HFFc6 (cell line): ENCODE measurements around the gene MYPN. TPM values are rescaled to one million over a fixed set of nuclear protein-coding genes. Genes with fewer than 3 reads are reported as not detected.
A peak's percentile ranks its signal among the peaks of the same experiment; 100 is the strongest.

Experiments used
- DNase-seq: peaks from one replicate; pipeline ENCODE4 v3.0.0-alpha.2; 2018
- H3K27ac Mint-ChIP-seq: 2 replicates; pipeline ENCODE4 v1.8.0; 2020; ENCODE audit warnings: mild to moderate bottlenecking, mixed read lengths
- H3K27me3 Mint-ChIP-seq: 2 replicates; pipeline ENCODE4 v1.8.0; 2021; ENCODE audit warnings: mild to moderate bottlenecking, moderate library complexity, mixed read lengths; ENCODE audit not compliant: insufficient read depth
- H3K36me3 Mint-ChIP-seq: 2 replicates; pipeline ENCODE4 v1.8.0; 2021; ENCODE audit warnings: low read depth, mixed read lengths
- H3K4me1 Mint-ChIP-seq: 2 replicates; pipeline ENCODE4 v1.8.0; 2020; ENCODE audit warnings: low read depth, mixed read lengths
- H3K4me3 Mint-ChIP-seq: 2 replicates; pipeline ENCODE4 v1.8.0; 2020; ENCODE audit warnings: mild to moderate bottlenecking, moderate library complexity, mixed read lengths
- H3K9me3 Mint-ChIP-seq: 2 replicates; pipeline ENCODE4 v1.8.0; 2020; ENCODE audit warnings: mild to moderate bottlenecking, mixed read lengths
- CTCF ChIP-seq: fragments of 200-600 bp; sonication (generic); IDR thresholded peaks from 2 replicates; pipeline ENCODE4 v1.5.0; 2021; ENCODE audit warnings: antibody characterized with exemption, mild to moderate bottlenecking
- total RNA-seq, 6 experiments: library from RNA; stranded (reverse); fragmentation: NEBNext Ultra II Directional; extraction: Animal tissue kit (Norgen Biotek cat#: 25700); gene quantifications; 2 replicates in 1 of 6; 3 replicates in 5 of 6; pipeline ENCODE4 v1.2.3, GENCODE V29; 2021

MYPN gene
- total RNA-seq, 6 experiments from 2014 or later: 70.3 to 89.1 (median 80.1) TPM

DNA sequence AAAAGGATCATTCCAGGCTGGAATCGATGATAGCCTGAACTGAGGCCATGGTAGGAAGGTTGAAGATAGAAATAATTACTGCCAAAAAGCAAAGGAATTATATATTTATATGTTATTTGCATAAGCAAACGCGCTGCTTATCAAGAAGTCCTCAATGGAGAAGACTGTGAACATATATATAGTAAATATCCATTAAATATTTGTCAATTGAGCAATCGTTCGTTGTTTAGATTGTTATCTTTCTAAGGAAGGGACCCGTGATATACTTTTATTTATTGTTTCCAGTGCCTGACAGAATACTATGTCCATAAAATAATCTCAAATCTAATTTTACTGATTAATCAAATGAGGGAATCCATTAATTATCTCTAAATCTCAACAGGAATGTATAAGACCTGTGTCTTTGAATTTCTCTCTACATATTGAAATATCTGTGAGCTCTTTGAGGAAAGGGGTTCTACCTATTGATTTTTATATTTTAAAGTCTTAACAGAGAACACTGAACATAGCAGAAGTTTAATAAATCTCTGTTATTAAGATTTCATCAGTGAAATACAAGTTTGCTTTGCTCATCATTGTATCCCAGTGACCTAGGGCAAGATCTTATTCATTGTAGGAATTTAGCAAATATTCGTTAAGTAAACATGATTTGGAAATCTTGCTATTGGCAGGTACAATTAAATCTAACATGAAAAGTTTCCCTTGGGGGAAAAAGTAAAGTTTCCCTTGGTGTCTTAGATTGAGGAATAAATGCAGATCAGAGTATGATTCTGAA, 22.2 kb upstream of the MYPN start:
- peaks cover 77% of the 10 kb centered on the region for H3K4me1 Mint-ChIP-seq
- no peaks in the 10 kb centered on the region for H3K27me3 Mint-ChIP-seq
- peak overlapping the region; percentile 67 for H3K4me3 Mint-ChIP-seq
- H3K36me3 Mint-ChIP-seq: peaks cover 15% of the 10 kb centered on the region
- no peak for TF ChIP-seq CTCF
- H3K9me3 Mint-ChIP-seq: no peaks in the 10 kb centered on the region
- no peak for DNase-seq
- peak overlapping the region; percentile 91 for H3K27ac Mint-ChIP-seq

GRCh38 chr10:68087685-68088401, 21.4 kb upstream of the MYPN start:
- no peak for TF ChIP-seq CTCF
- no peaks in the 10 kb centered on the region for H3K9me3 Mint-ChIP-seq
- peak overlapping the region; percentile 91 for H3K27ac Mint-ChIP-seq
- H3K4me1 Mint-ChIP-seq: peaks cover 77% of the 10 kb centered on the region
- peak overlapping the region; percentile 67 for H3K4me3 Mint-ChIP-seq
- no peaks in the 10 kb centered on the region for H3K27me3 Mint-ChIP-seq
- H3K36me3 Mint-ChIP-seq: peaks cover 15% of the 10 kb centered on the region
- DNase-seq: no peak

- Mint-ChIP-seq H3K4me3 (peak overlapping the region; percentile 75), H3K27me3 (no peaks in the 10 kb centered on the region), H3K27ac (peak overlapping the region; percentile 91), H3K9me3 (no peaks in the 10 kb centered on the region), H3K4me1 (peaks cover 77% of the 10 kb centered on the region), H3K36me3 (peaks cover 20% of the 10 kb centered on the region)
- TF ChIP-seq CTCF: no peak
- no peak for DNase-seq
These were observed 20.5 kb upstream of the MYPN start for GRCh38 chr10:68088740-68089139.

DNA sequence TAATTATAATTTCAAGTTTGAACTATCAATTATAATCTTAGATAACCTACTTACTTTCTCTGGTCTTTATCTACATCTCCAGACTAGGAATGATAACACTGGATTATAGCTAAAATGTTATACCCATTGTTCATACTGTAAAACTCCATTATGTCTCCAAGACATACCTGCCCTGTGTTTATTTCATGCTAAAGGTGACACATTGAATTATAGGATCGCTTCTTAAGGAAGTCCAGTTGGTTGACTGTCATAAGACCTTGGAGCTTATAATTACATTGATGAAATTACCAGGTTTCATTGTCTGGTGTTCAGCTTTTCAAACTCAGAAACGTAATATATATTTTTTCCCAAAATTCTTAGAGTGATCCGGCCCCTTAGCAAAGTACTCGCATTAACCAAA, 18.7 kb upstream of the MYPN start:
- Mint-ChIP-seq H3K4me3 (no peak overlapping the region), H3K27ac (peak overlapping the region; percentile 18; the same call in 1 of the 2 replicates), H3K27me3 (peaks cover 4% of the 10 kb centered on the region; the same call in 1 of the 2 replicates), H3K9me3 (no peaks in the 10 kb centered on the region), H3K4me1 (peaks cover 82% of the 10 kb centered on the region), H3K36me3 (peaks cover 34% of the 10 kb centered on the region)
- no peak for TF ChIP-seq CTCF
- DNase-seq: no peak

DNA sequence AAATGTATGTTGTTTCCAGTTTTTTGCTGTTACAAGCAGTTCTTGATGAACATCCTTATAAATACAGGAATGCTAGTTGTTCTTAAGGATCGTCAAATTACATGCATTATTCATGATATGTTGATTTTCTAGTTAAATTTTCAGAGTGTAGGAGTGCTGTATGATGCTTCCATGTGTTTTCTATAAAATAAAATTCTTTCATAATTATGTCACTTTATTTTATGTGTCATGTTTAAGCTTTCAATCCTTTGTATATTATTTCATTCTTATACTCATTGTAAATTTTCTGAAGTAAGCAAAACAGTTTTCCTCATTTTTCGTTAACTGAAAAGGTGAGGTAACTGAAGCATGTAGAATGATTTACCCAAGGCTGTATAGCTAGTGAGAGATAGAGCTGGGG, 16.8 kb upstream of the MYPN start:
- peaks cover 41% of the 10 kb centered on the region for H3K36me3 Mint-ChIP-seq
- no peak overlapping the region for H3K4me3 Mint-ChIP-seq
- H3K4me1 Mint-ChIP-seq: peaks cover 83% of the 10 kb centered on the region
- DNase-seq: no peak
- TF ChIP-seq CTCF: no peak
- H3K9me3 Mint-ChIP-seq: no peaks in the 10 kb centered on the region
- H3K27me3 Mint-ChIP-seq: peaks cover 4% of the 10 kb centered on the region; the same call in 1 of the 2 replicates
- peak overlapping the region; percentile 88 for H3K27ac Mint-ChIP-seq
